ENCODE results near the gene PER3. TPM values are rescaled to one million over a fixed set of nuclear protein-coding genes. Genes with fewer than 3 reads are reported as not detected.

The PER3 gene
- total and polyA plus RNA-seq, 2 donors (not counting 1 experiment from before 2014, with no cell fraction given) = 2.4 to 5.8 TPM

- WGBS (ENCODE audit: insufficient coverage) = 46% methylated on average over 16 of the region's 27 CpGs
- peaks cover 4% of the 10 kb centered on the region for H3K9me3 Mint-ChIP-seq (ENCODE audit: insufficient read depth)
- Histone ChIP-seq H3K36me3 (replicated peaks in 1 of 2; ENCODE audit: control extremely low read depth in 1 of 2, control insufficient read depth in 1 of 2, extremely low read depth in 1 of 2, insufficient read depth in 2 of 2, low read length in 1 of 2) (no peaks in the 10 kb centered on the region), H3K9me3 (ENCODE audit: control extremely low read depth in 1 of 3, control insufficient read depth in 2 of 3, insufficient read depth in 1 of 3, low read length in 2 of 3) (peaks cover 0 to 6% (median 5%) of the 10 kb centered on the region in 3 donors), H3K9ac (ENCODE audit: low read length) (no peak overlapping the region), H3K4me3 (ENCODE audit: control extremely low read depth in 1 of 5, extremely low read depth in 1 of 5, insufficient read depth in 1 of 5, low read depth in 2 of 5, low read length in 4 of 5) (no peak overlapping the region), H3K27me3 (replicated peaks in 1 of 4; ENCODE audit: control extremely low read depth in 1 of 4, control insufficient read depth in 3 of 4, insufficient read depth in 4 of 4, low read length in 3 of 4) (peaks cover 0 to 14% (median 8%) of the 10 kb centered on the region in 4 experiments), H4K20me1 (ENCODE audit: control insufficient read depth, insufficient read depth, low read length, poor library complexity, severe bottlenecking) (no peaks in the 10 kb centered on the region), H3K4me1 (ENCODE audit: control insufficient read depth in 2 of 2, insufficient read depth in 2 of 2, low read length in 2 of 2) (no peaks in the 10 kb centered on the region), H3K79me2 (ENCODE audit: control insufficient read depth, insufficient read depth, low read length) (no peaks in the 10 kb centered on the region), H3K4me2 (replicated peaks; ENCODE audit: low read depth, low read length, poor library complexity, severe bottlenecking) (no peak overlapping the region), H3K27ac (ENCODE audit: low read length in 2 of 2) (no peak overlapping the region), H2AFZ (ENCODE audit: insufficient read depth, low read depth, low read length, poor library complexity, severe bottlenecking) (no peak overlapping the region)
- H3K4me3 Mint-ChIP-seq = no peak overlapping the region
- H3K27me3 Mint-ChIP-seq = peaks cover 6% of the 10 kb centered on the region
- ATAC-seq (ENCODE audit: low read depth) = no peak
- H3K27ac Mint-ChIP-seq = no peak overlapping the region
- peak; percentile 18 for DNase-seq
- CTCF ChIA-PET = no interaction called here
- POLR2A ChIA-PET = no interaction called here
- intact Hi-C loops (cut with micrococcal nuclease) = no loop called here
- H3K4me1 Mint-ChIP-seq = no peaks in the 10 kb centered on the region
- no peak for TF ChIP-seq EZH2 (IDR thresholded peaks at IDR 0.05; ENCODE audit: borderline replicate concordance, insufficient read depth, low read depth, low read length, poor library complexity, severe bottlenecking)
- TF ChIP-seq CTCF (IDR thresholded peaks at IDR 0.05) = no peak
These were observed 101.7 kb downstream of the PER3 start for GRCh38 chr1:7885513-7886404.

DNA sequence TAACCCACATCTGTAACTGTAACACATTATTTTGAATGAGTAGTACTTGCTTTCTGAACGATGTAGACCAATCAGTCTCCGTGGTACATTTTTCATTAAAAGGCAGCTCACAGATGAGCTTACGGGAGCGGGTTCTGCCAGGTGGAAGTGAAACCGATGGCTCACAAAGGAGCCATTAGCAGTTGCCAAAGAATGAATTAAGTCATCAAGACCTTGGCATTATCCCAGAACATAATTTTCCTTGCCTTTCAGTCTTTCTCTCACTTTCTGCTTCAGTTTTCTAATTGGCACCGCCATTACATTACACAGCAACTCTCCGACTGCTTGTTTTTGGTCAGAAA is 102.3 kb downstream of the PER3 start:
- peaks cover 0 to 14% (median 8%) of the 10 kb centered on the region in 4 experiments for H3K27me3 ChIP-seq (replicated peaks in 1 of 4; ENCODE audit: control extremely low read depth in 1 of 4, control insufficient read depth in 3 of 4, insufficient read depth in 4 of 4, low read length in 3 of 4)
- H3K9me3 ChIP-seq (ENCODE audit: control extremely low read depth in 1 of 3, control insufficient read depth in 2 of 3, insufficient read depth in 1 of 3, low read length in 2 of 3) = peaks cover 0 to 6% (median 0%) of the 10 kb centered on the region in 3 donors
- ChIA-PET POLR2A (no interaction called here), CTCF (no interaction called here)
- H3K9ac ChIP-seq (ENCODE audit: low read length) = no peak overlapping the region
- no peaks in the 10 kb centered on the region for H3K79me2 ChIP-seq (ENCODE audit: control insufficient read depth, insufficient read depth, low read length)
- H3K27ac Mint-ChIP-seq = no peak overlapping the region
- H3K4me1 Mint-ChIP-seq = no peaks in the 10 kb centered on the region
- no peaks in the 10 kb centered on the region for H3K4me1 ChIP-seq (ENCODE audit: control insufficient read depth in 2 of 2, insufficient read depth in 2 of 2, low read length in 2 of 2)
- H3K4me3 Mint-ChIP-seq = no peak overlapping the region
- TF ChIP-seq EZH2 (IDR thresholded peaks at IDR 0.05; ENCODE audit: borderline replicate concordance, insufficient read depth, low read depth, low read length, poor library complexity, severe bottlenecking) (no peak), CTCF (IDR thresholded peaks at IDR 0.05) (no peak)
- no peak overlapping the region for H3K4me3 ChIP-seq (ENCODE audit: control extremely low read depth in 1 of 5, extremely low read depth in 1 of 5, insufficient read depth in 1 of 5, low read depth in 2 of 5, low read length in 4 of 5)
- WGBS (ENCODE audit: insufficient coverage) = 91% methylated on average over 7 of the region's 7 CpGs
- H3K27ac ChIP-seq (ENCODE audit: low read length in 2 of 2) = no peak overlapping the region
- H3K27me3 Mint-ChIP-seq = peaks cover 6% of the 10 kb centered on the region
- no peak for DNase-seq
- no peaks in the 10 kb centered on the region for H3K36me3 ChIP-seq (replicated peaks in 1 of 2; ENCODE audit: control extremely low read depth in 1 of 2, control insufficient read depth in 1 of 2, extremely low read depth in 1 of 2, insufficient read depth in 2 of 2, low read length in 1 of 2)
- no peak overlapping the region for H3K4me2 ChIP-seq (replicated peaks; ENCODE audit: low read depth, low read length, poor library complexity, severe bottlenecking)
- peaks cover 4% of the 10 kb centered on the region for H3K9me3 Mint-ChIP-seq (ENCODE audit: insufficient read depth)
- intact Hi-C loops (cut with micrococcal nuclease) = no loop called here
- no peak overlapping the region for H2AFZ ChIP-seq (ENCODE audit: insufficient read depth, low read depth, low read length, poor library complexity, severe bottlenecking)
- no peak for ATAC-seq (ENCODE audit: low read depth)
- H4K20me1 ChIP-seq (ENCODE audit: control insufficient read depth, insufficient read depth, low read length, poor library complexity, severe bottlenecking) = no peaks in the 10 kb centered on the region
